OCI-LY7 (cell line): ENCODE data around the gene INKA2.

Experiments
- EZH2phosphoT487 ChIP-seq: fragments of 200-600 bp; sonication (generic); IDR thresholded peaks from 2 replicates; pipeline ENCODE4 v1.6.1; 2018; ENCODE audit warnings: low read depth, borderline replicate concordance, mild to moderate bottlenecking, mixed run types, antibody characterized with exemption, low read length, moderate library complexity, mixed read lengths
- TF ChIP-seq, protein P1 (sequence below): fragments of 200-600 bp; sonication (generic); conservative IDR thresholded peaks from 2 replicates; pipeline ENCODE4 v1.5.1; 2014; ENCODE audit warnings: mild to moderate bottlenecking, antibody characterized with exemption, low read length, moderate library complexity, mixed read lengths

DNA sequence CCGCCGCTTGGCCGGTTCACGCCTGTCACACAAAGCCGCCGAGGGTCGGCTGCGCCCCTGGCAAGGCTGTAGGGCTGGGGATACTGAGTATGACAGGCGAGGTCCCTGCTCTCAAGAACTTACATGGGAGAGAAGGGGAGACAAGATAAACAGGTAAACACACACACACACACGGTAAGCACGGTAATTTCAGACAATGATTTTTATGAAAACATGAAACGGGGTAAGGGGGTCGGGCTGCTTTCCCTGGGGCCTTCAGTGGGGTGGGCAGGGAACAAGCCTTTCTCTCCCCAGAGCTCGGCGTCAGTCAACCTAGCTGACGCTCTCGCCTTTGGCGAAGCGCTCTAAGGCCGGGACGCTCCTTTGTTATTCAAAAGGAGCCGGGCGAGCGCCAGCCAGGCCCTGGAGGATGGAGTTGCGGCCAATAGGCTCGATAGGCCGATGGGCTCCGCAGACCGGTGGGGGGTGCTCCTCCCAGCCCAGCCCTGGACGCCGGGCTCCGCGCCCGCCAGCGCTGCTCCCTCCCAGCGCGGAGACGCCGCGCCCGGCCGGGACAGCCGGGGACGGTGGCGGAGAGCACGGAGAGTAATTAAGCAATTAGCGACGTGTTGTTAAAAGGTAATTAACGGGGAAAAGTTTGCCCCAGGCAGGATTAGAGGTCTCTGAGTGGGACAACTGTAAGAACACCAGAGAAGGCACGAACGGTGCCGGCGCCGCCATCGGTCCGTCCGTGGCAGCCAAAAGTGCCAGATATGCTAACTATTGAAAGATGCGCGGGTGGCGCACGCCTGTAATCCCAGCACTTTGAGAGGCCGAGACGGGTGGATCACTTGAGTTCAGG, 950 bp upstream of the INKA2 start:
- TF ChIP-seq, protein P1, sequence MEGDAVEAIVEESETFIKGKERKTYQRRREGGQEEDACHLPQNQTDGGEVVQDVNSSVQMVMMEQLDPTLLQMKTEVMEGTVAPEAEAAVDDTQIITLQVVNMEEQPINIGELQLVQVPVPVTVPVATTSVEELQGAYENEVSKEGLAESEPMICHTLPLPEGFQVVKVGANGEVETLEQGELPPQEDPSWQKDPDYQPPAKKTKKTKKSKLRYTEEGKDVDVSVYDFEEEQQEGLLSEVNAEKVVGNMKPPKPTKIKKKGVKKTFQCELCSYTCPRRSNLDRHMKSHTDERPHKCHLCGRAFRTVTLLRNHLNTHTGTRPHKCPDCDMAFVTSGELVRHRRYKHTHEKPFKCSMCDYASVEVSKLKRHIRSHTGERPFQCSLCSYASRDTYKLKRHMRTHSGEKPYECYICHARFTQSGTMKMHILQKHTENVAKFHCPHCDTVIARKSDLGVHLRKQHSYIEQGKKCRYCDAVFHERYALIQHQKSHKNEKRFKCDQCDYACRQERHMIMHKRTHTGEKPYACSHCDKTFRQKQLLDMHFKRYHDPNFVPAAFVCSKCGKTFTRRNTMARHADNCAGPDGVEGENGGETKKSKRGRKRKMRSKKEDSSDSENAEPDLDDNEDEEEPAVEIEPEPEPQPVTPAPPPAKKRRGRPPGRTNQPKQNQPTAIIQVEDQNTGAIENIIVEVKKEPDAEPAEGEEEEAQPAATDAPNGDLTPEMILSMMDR: 0 out of 2 replicates have a peak, but pooled peaks have one; percentile 25
- no peak for TF ChIP-seq EZH2phosphoT487
